Astrocyte (in vitro differentiated cells and primary cell): ENCODE data around the gene PEPD. TPM values are rescaled to one million over a fixed set of nuclear protein-coding genes. Genes with fewer than 3 reads are reported as not detected.

ENCODE experiments used
- DNase-seq: peaks from one replicate; pipeline ENCODE4 v3.0.0-alpha.2; 2010; ENCODE audit warnings: low read depth
- FAIRE-seq: peaks from 2 replicates; lab custom pipeline; 2011; peaks lifted over from hg19 to GRCh38; lab: Jason Lieb, UNC
- H2AFZ ChIP-seq: 2 replicates; pipeline ENCODE4 v1.6.0; 2012; ENCODE audit warnings: low read depth, low read length, inconsistent platforms
- H3K27ac ChIP-seq: 2 replicates; pipeline ENCODE4 v1.5.1; 2011; ENCODE audit warnings: low read depth, low read length, inconsistent platforms
- H3K27me3 ChIP-seq: 2 replicates; pipeline ENCODE4 v1.6.0; 2011; ENCODE audit warnings: low read length, inconsistent platforms; ENCODE audit not compliant: insufficient read depth
- H3K36me3 ChIP-seq: 2 replicates; pipeline ENCODE4 v1.5.1; 2011; ENCODE audit warnings: low read length, inconsistent platforms; ENCODE audit not compliant: insufficient read depth
- H3K4me1 ChIP-seq: 2 replicates; pipeline ENCODE4 v1.5.1; 2011; ENCODE audit warnings: low read length, inconsistent platforms; ENCODE audit not compliant: insufficient read depth
- H3K4me2 ChIP-seq: 2 replicates; pipeline ENCODE4 v1.6.0; 2012; ENCODE audit warnings: low read length, inconsistent platforms
- H3K4me3 ChIP-seq: 2 replicates; pipeline ENCODE4 v1.5.1; 2011; ENCODE audit warnings: low read depth, mild to moderate bottlenecking, low read length, inconsistent platforms; ENCODE audit not compliant: insufficient read depth
- H3K79me2 ChIP-seq: 2 replicates; pipeline ENCODE4 v1.6.0; 2012; ENCODE audit warnings: mild to moderate bottlenecking, low read length, inconsistent platforms; ENCODE audit not compliant: insufficient read depth
- H3K9ac ChIP-seq: 2 replicates; pipeline ENCODE4 v1.6.0; 2012; ENCODE audit warnings: mild to moderate bottlenecking, low read length, inconsistent platforms
- H3K9me3 ChIP-seq: 2 replicates; pipeline ENCODE4 v1.5.1; 2012; ENCODE audit warnings: low read depth, mild to moderate bottlenecking, low read length, inconsistent platforms; ENCODE audit not compliant: insufficient read depth
- H4K20me1 ChIP-seq: 2 replicates; pipeline ENCODE4 v1.6.0; 2012; ENCODE audit warnings: low read length, inconsistent platforms; ENCODE audit not compliant: insufficient read depth
- H3K27ac Mint-ChIP-seq: one replicate; pipeline ENCODE4 v1.8.0; 2021; ENCODE audit warnings: mild to moderate bottlenecking, mixed read lengths; ENCODE audit not compliant: unreplicated experiment
- H3K27me3 Mint-ChIP-seq: one replicate; pipeline ENCODE4 v1.8.0; 2021; ENCODE audit warnings: low read depth, mixed read lengths; ENCODE audit not compliant: unreplicated experiment
- H3K36me3 Mint-ChIP-seq: one replicate; pipeline ENCODE4 v1.8.0; 2021; ENCODE audit warnings: low read depth, mixed read lengths; ENCODE audit not compliant: unreplicated experiment
- H3K4me1 Mint-ChIP-seq: one replicate; pipeline ENCODE4 v1.8.0; 2021; ENCODE audit warnings: low read depth, mixed read lengths; ENCODE audit not compliant: unreplicated experiment
- H3K4me3 Mint-ChIP-seq: one replicate; pipeline ENCODE4 v1.8.0; 2021; ENCODE audit warnings: mild to moderate bottlenecking, moderate library complexity, mixed read lengths; ENCODE audit not compliant: unreplicated experiment
- H3K9me3 Mint-ChIP-seq: one replicate; pipeline ENCODE4 v1.8.0; 2021; ENCODE audit warnings: mild to moderate bottlenecking, mixed read lengths; ENCODE audit not compliant: unreplicated experiment
- EZH2 ChIP-seq: IDR thresholded peaks from 2 replicates; pipeline ENCODE4 v1.6.1; 2012; ENCODE audit warnings: mild to moderate bottlenecking, low read length, inconsistent platforms; ENCODE audit not compliant: insufficient read depth
- total RNA-seq: library from RNA; stranded (reverse); gene quantifications from 2 replicates; pipeline ENCODE4 v1.2.1, GENCODE V29; 2021
- TF ChIP-seq, protein P1 (sequence below): IDR thresholded peaks from 2 replicates; pipeline ENCODE4 v1.5.1; 2011; ENCODE audit warnings: low read depth, mild to moderate bottlenecking, inconsistent platforms, low read length, moderate library complexity; ENCODE audit not compliant: insufficient read depth

The PEPD gene
- total RNA-seq, 1 donor from 2014 or later: 37.9 TPM

- H3K27ac Mint-ChIP-seq: no peak overlapping the region
- H3K27me3 Mint-ChIP-seq: peaks cover 22% of the 10 kb centered on the region
- peaks cover 2% of the 10 kb centered on the region for H3K9me3 Mint-ChIP-seq
Measured at GRCh38 chr19:33561261-33561660, 39.7 kb upstream of the PEPD start.

DNA sequence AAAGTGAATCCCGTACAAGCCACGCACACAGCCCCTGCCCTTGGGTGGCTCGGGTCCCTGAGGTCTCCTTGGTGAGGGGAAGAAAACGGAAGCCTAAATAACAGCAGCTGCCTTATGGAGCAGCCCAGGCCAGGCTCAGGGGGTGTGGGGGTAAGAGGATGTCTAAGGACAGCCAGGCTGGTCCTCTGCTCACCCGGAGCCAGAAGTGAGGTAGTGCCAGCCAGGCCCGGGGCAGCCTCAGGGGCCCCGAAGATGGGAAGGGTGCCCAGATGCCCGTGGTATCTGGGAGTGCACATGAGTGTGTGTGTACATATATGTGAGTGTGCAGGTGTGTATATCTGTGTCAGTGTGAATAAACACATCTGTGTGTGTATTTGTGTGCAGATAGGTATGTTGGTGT, 38.4 kb upstream of the PEPD start:
- Mint-ChIP-seq H3K27me3 (peaks cover 33% of the 10 kb centered on the region), H3K27ac (no peak overlapping the region), H3K4me1 (no peaks in the 10 kb centered on the region), H3K4me3 (no peak overlapping the region), H3K9me3 (peaks cover 2% of the 10 kb centered on the region), H3K36me3 (no peaks in the 10 kb centered on the region)
- no peaks in the 10 kb centered on the region for H3K9me3 ChIP-seq
- no peaks in the 10 kb centered on the region for H3K4me1 ChIP-seq
- H3K4me2 ChIP-seq: no peak overlapping the region
- H3K27me3 ChIP-seq: no peaks in the 10 kb centered on the region
- DNase-seq (no peak), FAIRE-seq (no peak)
- no peaks in the 10 kb centered on the region for H3K79me2 ChIP-seq
- H2AFZ ChIP-seq: no peak overlapping the region
- no peaks in the 10 kb centered on the region for H4K20me1 ChIP-seq
- H3K36me3 ChIP-seq: no peaks in the 10 kb centered on the region
- no peak overlapping the region for H3K4me3 ChIP-seq
- no peak overlapping the region for H3K27ac ChIP-seq
- TF ChIP-seq EZH2: no peak
- TF ChIP-seq, protein P1, sequence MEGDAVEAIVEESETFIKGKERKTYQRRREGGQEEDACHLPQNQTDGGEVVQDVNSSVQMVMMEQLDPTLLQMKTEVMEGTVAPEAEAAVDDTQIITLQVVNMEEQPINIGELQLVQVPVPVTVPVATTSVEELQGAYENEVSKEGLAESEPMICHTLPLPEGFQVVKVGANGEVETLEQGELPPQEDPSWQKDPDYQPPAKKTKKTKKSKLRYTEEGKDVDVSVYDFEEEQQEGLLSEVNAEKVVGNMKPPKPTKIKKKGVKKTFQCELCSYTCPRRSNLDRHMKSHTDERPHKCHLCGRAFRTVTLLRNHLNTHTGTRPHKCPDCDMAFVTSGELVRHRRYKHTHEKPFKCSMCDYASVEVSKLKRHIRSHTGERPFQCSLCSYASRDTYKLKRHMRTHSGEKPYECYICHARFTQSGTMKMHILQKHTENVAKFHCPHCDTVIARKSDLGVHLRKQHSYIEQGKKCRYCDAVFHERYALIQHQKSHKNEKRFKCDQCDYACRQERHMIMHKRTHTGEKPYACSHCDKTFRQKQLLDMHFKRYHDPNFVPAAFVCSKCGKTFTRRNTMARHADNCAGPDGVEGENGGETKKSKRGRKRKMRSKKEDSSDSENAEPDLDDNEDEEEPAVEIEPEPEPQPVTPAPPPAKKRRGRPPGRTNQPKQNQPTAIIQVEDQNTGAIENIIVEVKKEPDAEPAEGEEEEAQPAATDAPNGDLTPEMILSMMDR: no peak
- no peak overlapping the region for H3K9ac ChIP-seq

More at GRCh38 chr19:33561261-33561660, 39.7 kb upstream of the PEPD start:
- TF ChIP-seq, protein P1: no peak
- no peak for TF ChIP-seq EZH2
- no peaks in the 10 kb centered on the region for H3K36me3 ChIP-seq
- no peaks in the 10 kb centered on the region for H3K27me3 ChIP-seq
- H3K4me2 ChIP-seq: no peak overlapping the region
- H3K4me3 ChIP-seq: no peak overlapping the region
- Mint-ChIP-seq H3K4me1 (no peaks in the 10 kb centered on the region), H3K36me3 (no peaks in the 10 kb centered on the region), H3K4me3 (no peak overlapping the region)
- H3K27ac ChIP-seq: no peak overlapping the region
- no peaks in the 10 kb centered on the region for H3K79me2 ChIP-seq
- FAIRE-seq (no peak), DNase-seq (no peak)
- no peaks in the 10 kb centered on the region for H4K20me1 ChIP-seq
- H3K9me3 ChIP-seq: no peaks in the 10 kb centered on the region
- no peak overlapping the region for H2AFZ ChIP-seq
- no peak overlapping the region for H3K9ac ChIP-seq
- no peaks in the 10 kb centered on the region for H3K4me1 ChIP-seq

GRCh38 chr19:33558856-33559255, 37.3 kb upstream of the PEPD start:
- no peaks in the 10 kb centered on the region for H3K79me2 ChIP-seq
- H3K4me1 Mint-ChIP-seq: no peaks in the 10 kb centered on the region
- no peaks in the 10 kb centered on the region for H4K20me1 ChIP-seq
- peaks cover 32% of the 10 kb centered on the region for H3K27me3 Mint-ChIP-seq
- no peak overlapping the region for H3K9ac ChIP-seq
- H3K4me3 ChIP-seq: no peak overlapping the region
- no peak overlapping the region for H3K27ac ChIP-seq
- H3K9me3 Mint-ChIP-seq: peaks cover 2% of the 10 kb centered on the region
- no peak for TF ChIP-seq EZH2
- TF ChIP-seq, protein P1: no peak
- FAIRE-seq (no peak), DNase-seq (no peak)
- no peak overlapping the region for H3K27ac Mint-ChIP-seq
- H3K36me3 Mint-ChIP-seq: no peaks in the 10 kb centered on the region
- H3K4me2 ChIP-seq: no peak overlapping the region
- no peak overlapping the region for H3K4me3 Mint-ChIP-seq
- no peak overlapping the region for H2AFZ ChIP-seq
- H3K27me3 ChIP-seq: no peaks in the 10 kb centered on the region
- H3K4me1 ChIP-seq: no peaks in the 10 kb centered on the region
- peaks cover 4% of the 10 kb centered on the region for H3K9me3 ChIP-seq
- H3K36me3 ChIP-seq: no peaks in the 10 kb centered on the region
